Measurements from ENCODE around the gene SLITRK5.

SLITRK5 gene

DNA sequence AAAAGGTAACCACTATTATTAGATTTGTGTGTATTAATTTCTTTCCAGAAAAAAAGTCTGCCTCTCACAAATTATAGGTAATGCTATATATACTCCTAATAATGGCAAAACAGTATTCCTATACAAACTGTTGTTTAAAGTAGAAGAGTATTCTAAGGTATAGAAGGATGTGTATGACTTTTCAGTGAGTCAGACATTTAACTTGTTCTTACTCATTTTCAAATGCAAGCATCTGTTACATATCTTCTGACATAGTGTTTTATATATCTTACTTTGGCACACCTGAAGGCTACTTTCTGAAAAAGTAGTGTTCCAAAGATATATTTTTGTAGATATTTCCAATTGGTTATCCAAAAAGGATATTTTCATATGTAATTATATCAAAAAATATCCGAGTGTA lies 3.5 kb upstream of the SLITRK5 start:
- no peak overlapping the region for H3K27ac ChIP-seq
- H3K9me3 ChIP-seq: no peaks in the 10 kb centered on the region
- H3K36me3 ChIP-seq: no peaks in the 10 kb centered on the region
- no peak for DNase-seq
- no peak for TF ChIP-seq CTCF (IDR thresholded peaks at IDR 0.05)
- H3K4me1 ChIP-seq: peaks cover 0 to 22% (median 20%) of the 10 kb centered on the region in 4 donors
- H3K27me3 ChIP-seq: peaks cover 0 to 30% of the 10 kb centered on the region in 2 donors
- no peak overlapping the region for H3K4me3 ChIP-seq
- intact Hi-C loops (cut with DNase I; ENCODE audit: low total_unique reads): no loop called here

- intact Hi-C loops (cut with DNase I; ENCODE audit: low total_unique reads): no loop called here
- Histone ChIP-seq H3K4me1 (peaks cover 0 to 37% (median 32%) of the 10 kb centered on the region in 4 donors), H3K27me3 (peaks cover 0 to 47% of the 10 kb centered on the region in 2 donors), H3K36me3 (no peaks in the 10 kb centered on the region), H3K9me3 (no peaks in the 10 kb centered on the region), H3K27ac (no peak overlapping the region), H3K4me3 (no peak overlapping the region)
- no peak for DNase-seq
- TF ChIP-seq CTCF (IDR thresholded peaks at IDR 0.05): no peak
These were observed 1.7 kb upstream of the SLITRK5 start for GRCh38 chr13:87669379-87669978.

GRCh38 chr13:87671753-87672605 lies 808 bp downstream of the SLITRK5 start:
- no peak overlapping the region for H3K27ac ChIP-seq
- peaks cover 5 to 72% of the 10 kb centered on the region in 2 donors for H3K27me3 ChIP-seq
- H3K36me3 ChIP-seq: no peaks in the 10 kb centered on the region
- intact Hi-C loops (cut with DNase I; ENCODE audit: low total_unique reads): no loop called here
- peak in 1 of 2 donors; percentile 64 for DNase-seq
- H3K4me1 ChIP-seq: peaks cover 0 to 39% (median 34%) of the 10 kb centered on the region in 4 donors
- H3K4me3 ChIP-seq: peak overlapping the region; percentile 38 to 58
- TF ChIP-seq CTCF (IDR thresholded peaks at IDR 0.05): no peak
- no peaks in the 10 kb centered on the region for H3K9me3 ChIP-seq

DNA sequence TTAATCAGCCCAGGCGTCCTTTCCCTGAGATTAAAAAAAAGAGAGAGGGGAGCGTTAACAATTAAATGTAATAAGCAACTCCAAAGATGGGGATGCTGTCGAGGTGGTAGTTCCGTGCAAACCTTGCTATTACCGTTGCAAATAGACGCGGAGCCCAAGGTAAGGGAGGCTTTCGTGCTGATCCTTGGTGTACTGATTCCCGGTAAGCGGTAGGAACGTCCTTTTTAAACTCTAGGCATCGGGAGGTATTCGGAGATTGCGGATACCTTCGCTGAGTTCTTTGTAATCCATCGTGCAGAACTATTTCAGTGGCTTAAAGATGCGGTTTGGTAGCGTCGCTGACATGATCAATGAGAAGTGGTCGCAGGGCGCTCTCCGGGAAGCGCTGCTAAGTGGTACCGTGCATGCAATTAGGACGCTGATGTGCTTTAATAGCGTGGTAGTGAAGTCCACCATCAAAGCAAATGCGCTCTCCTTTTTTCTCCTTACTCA lies 3.1 kb downstream of the SLITRK5 start:
- Histone ChIP-seq H3K4me1 (peaks cover 0 to 54% (median 43%) of the 10 kb centered on the region in 4 donors), H3K4me3 (no peak overlapping the region), H3K36me3 (no peaks in the 10 kb centered on the region), H3K9me3 (no peaks in the 10 kb centered on the region), H3K27ac (no peak overlapping the region), H3K27me3 (peaks cover 5 to 82% of the 10 kb centered on the region in 2 donors)
- TF ChIP-seq CTCF (IDR thresholded peaks at IDR 0.05): no peak
- DNase-seq: no peak
- intact Hi-C loops (cut with DNase I; ENCODE audit: low total_unique reads): no loop called here

DNA sequence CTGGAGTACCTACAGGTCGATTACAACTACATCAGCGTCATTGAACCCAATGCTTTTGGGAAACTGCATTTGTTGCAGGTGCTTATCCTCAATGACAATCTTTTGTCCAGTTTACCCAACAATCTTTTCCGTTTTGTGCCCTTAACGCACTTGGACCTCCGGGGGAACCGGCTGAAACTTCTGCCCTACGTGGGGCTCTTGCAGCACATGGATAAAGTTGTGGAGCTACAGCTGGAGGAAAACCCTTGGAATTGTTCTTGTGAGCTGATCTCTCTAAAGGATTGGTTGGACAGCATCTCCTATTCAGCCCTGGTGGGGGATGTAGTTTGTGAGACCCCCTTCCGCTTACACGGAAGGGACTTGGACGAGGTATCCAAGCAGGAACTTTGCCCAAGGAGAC lies 4.7 kb downstream of the SLITRK5 start:
- H3K27me3 ChIP-seq: peaks cover 5 to 70% of the 10 kb centered on the region in 2 donors
- peaks cover 0 to 50% (median 41%) of the 10 kb centered on the region in 4 donors for H3K4me1 ChIP-seq
- no peaks in the 10 kb centered on the region for H3K36me3 ChIP-seq
- no peak overlapping the region for H3K4me3 ChIP-seq
- no peaks in the 10 kb centered on the region for H3K9me3 ChIP-seq
- no peak for TF ChIP-seq CTCF (IDR thresholded peaks at IDR 0.05)
- DNase-seq: no peak
- H3K27ac ChIP-seq: no peak overlapping the region
- intact Hi-C loops (cut with DNase I; ENCODE audit: low total_unique reads): no loop called here
